VCaP (cell line): ENCODE measurements around the gene DONSON.

ENCODE experiments used
- H3K27ac ChIP-seq: fragments of 450-650 bp; 2 replicates; pipeline ENCODE4 v1.5.1; 2017
- CTCF ChIP-seq: fragments of 450-650 bp; conservative IDR thresholded peaks from 2 replicates; pipeline ENCODE4 v1.5.1; 2017; ENCODE audit warnings: mild to moderate bottlenecking, moderate library complexity

The DONSON gene

GRCh38 chr21:33559813-33560212, 28.7 kb downstream of the DONSON start:
- no peak for TF ChIP-seq CTCF
- H3K27ac ChIP-seq = no peak overlapping the region

- TF ChIP-seq CTCF = no peak
- no peak overlapping the region for H3K27ac ChIP-seq
Measured at GRCh38 chr21:33558777-33559421, 29.6 kb downstream of the DONSON start.

- H3K27ac ChIP-seq = no peak overlapping the region
- TF ChIP-seq CTCF = no peak
Measured at GRCh38 chr21:33557447-33557846, 31.0 kb downstream of the DONSON start.

GRCh38 chr21:33554982-33555344, 33.5 kb downstream of the DONSON start:
- H3K27ac ChIP-seq = no peak overlapping the region
- TF ChIP-seq CTCF = no peak

GRCh38 chr21:33554236-33554981, 34.1 kb downstream of the DONSON start:
- no peak overlapping the region for H3K27ac ChIP-seq
- TF ChIP-seq CTCF = no peak

GRCh38 chr21:33552999-33553598, 35.4 kb downstream of the DONSON start:
- no peak for TF ChIP-seq CTCF
- H3K27ac ChIP-seq = no peak overlapping the region

- no peak overlapping the region for H3K27ac ChIP-seq
- no peak for TF ChIP-seq CTCF
Measured at GRCh38 chr21:33552093-33552998, 36.1 kb downstream of the DONSON start.
